Tibial nerve (tissue), 3 donors: ENCODE data around the gene ERC2.

ENCODE experiments used
- CTCF ChIP-seq, 5 experiments: fragments of 200-600 bp in 3 of 5; fragments of 450-650 bp in 2 of 5; sonication (generic) in 3 of 5; IDR thresholded peaks; one replicate each; pipeline ENCODE4 v1.5.1; 2016 to 2019; ENCODE audit warnings: antibody characterized with exemption in 5 of 5, mild to moderate bottlenecking in 3 of 5, moderate library complexity in 2 of 5
- POLR2A ChIP-seq, 2 donors: fragments of 450-650 bp; IDR thresholded peaks; one replicate each; pipeline ENCODE4 v1.6.1; 2017; ENCODE audit warnings: antibody characterized with exemption in 2 of 2, mild to moderate bottlenecking in 2 of 2, moderate library complexity in 2 of 2

GRCh38 chr3:55484191-55484689 lies 984.0 kb downstream of the ERC2 start:
- TF ChIP-seq POLR2A (IDR thresholded peaks at IDR 0.05) (no peak), CTCF (IDR thresholded peaks at IDR 0.05) (no peak)
